Measurements from ENCODE around the gene CHMP6.

- TF ChIP-seq, protein P1, sequence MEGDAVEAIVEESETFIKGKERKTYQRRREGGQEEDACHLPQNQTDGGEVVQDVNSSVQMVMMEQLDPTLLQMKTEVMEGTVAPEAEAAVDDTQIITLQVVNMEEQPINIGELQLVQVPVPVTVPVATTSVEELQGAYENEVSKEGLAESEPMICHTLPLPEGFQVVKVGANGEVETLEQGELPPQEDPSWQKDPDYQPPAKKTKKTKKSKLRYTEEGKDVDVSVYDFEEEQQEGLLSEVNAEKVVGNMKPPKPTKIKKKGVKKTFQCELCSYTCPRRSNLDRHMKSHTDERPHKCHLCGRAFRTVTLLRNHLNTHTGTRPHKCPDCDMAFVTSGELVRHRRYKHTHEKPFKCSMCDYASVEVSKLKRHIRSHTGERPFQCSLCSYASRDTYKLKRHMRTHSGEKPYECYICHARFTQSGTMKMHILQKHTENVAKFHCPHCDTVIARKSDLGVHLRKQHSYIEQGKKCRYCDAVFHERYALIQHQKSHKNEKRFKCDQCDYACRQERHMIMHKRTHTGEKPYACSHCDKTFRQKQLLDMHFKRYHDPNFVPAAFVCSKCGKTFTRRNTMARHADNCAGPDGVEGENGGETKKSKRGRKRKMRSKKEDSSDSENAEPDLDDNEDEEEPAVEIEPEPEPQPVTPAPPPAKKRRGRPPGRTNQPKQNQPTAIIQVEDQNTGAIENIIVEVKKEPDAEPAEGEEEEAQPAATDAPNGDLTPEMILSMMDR (IDR thresholded peaks at IDR 0.05), result no peak
- TF ChIP-seq POLR2A (IDR thresholded peaks at IDR 0.05), result no peak
- no peak for TF ChIP-seq POLR2AphosphoS5 (IDR thresholded peaks at IDR 0.05)
Measured at GRCh38 chr17:80977172-80977571, 14.5 kb upstream of the CHMP6 start.

Data from breast epithelium (tissue), 3 donors.